ENCODE measurements around the gene SIGLEC10.
"Not testable (repeated sequence)": the region's sequence is repeated elsewhere in the genome, so short reads cannot be mapped to it uniquely, and the experiment has no call there.

The SIGLEC10 gene, protein sequence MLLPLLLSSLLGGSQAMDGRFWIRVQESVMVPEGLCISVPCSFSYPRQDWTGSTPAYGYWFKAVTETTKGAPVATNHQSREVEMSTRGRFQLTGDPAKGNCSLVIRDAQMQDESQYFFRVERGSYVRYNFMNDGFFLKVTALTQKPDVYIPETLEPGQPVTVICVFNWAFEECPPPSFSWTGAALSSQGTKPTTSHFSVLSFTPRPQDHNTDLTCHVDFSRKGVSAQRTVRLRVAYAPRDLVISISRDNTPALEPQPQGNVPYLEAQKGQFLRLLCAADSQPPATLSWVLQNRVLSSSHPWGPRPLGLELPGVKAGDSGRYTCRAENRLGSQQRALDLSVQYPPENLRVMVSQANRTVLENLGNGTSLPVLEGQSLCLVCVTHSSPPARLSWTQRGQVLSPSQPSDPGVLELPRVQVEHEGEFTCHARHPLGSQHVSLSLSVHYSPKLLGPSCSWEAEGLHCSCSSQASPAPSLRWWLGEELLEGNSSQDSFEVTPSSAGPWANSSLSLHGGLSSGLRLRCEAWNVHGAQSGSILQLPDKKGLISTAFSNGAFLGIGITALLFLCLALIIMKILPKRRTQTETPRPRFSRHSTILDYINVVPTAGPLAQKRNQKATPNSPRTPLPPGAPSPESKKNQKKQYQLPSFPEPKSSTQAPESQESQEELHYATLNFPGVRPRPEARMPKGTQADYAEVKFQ

GRCh38 chr19:51417107-51417809 lies at the start of gene SIGLEC10:
Gene SIGLEC10, minus strand, starts transcription at chr19:51417642. Its CDS starts 61 bp downstream, at chr19:51417581.
- Mint-ChIP-seq H3K27ac (no peak within 1 kb of the TSS), H3K4me3 (no peak within 1 kb of the TSS)

DNA sequence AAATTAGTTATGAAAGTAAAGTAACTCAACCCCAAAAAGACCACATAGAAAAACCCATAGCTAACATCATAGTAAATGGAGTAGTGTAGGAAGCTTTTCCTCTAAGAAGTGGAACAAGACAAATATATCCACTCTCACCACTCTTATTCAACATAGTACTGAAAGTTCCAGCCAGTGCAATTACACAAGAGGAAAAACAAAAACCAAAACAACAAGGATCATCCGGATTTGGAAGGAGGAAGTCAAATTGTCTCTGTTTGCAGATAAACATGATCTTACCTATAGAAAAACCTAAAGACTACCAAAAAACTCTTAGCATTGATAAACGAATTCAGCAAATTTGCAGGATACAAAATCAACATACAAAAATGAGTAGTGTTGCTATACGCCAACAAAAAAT lies 49.3 kb upstream of the SIGLEC10 start:
- H3K4me3 Mint-ChIP-seq = no peak overlapping the region
- no peak overlapping the region for H3K27ac Mint-ChIP-seq
- H3K9me3 Mint-ChIP-seq = no peaks in the 10 kb centered on the region
- peaks cover 3% of the 10 kb centered on the region for H3K36me3 Mint-ChIP-seq (ENCODE audit: low read depth)
- peaks cover 61% of the 10 kb centered on the region for H3K27me3 Mint-ChIP-seq (ENCODE audit: low read depth)
- peaks cover 16% of the 10 kb centered on the region for H3K4me1 Mint-ChIP-seq (ENCODE audit: low read depth)

More at GRCh38 chr19:51417107-51417809, at the start of gene SIGLEC10:
- H3K27me3 Mint-ChIP-seq (ENCODE audit: low read depth) = peaks cover 18% of the 10 kb centered on the region
- H3K36me3 Mint-ChIP-seq (ENCODE audit: low read depth) = no peaks in the 10 kb centered on the region
- H3K4me1 Mint-ChIP-seq (ENCODE audit: low read depth) = peaks cover 5% of the 10 kb centered on the region
- no peaks in the 10 kb centered on the region for H3K9me3 Mint-ChIP-seq

DNA sequence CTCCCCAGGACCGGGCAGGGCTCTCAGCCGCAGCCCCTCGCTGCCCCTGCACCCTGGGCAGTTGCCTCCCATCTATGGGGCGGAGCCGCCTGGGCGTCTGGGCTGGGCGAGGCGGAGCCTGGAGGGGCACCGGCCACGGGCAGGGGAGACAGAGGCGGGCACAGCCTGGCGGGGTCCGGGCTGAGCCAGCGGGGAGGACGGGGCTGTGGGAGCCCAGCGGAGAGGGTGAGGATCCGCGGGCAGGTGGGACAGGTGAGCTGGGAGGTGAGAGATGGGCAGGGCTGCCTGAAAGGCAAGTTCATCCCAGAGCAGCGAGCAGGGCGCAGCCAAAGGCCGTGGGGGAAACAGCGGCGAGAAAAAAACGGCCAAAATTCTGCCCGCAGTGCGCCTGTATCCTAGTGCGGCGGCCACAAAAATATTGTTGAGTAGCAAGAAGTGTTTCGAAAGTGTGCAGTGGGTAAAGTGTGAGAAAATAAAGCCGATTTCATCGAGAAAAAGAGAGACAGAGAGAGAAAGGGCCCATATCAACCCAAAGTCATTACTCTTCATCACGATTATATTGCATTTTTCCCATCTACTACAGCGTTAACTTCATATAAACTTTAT lies 46.6 kb upstream of the SIGLEC10 start:
- peaks cover 66% of the 10 kb centered on the region for H3K27me3 Mint-ChIP-seq (ENCODE audit: low read depth)
- H3K4me3 Mint-ChIP-seq; H3K27ac Mint-ChIP-seq; H3K36me3 Mint-ChIP-seq (ENCODE audit: low read depth); H3K9me3 Mint-ChIP-seq: not testable (repeated sequence)
- peaks cover 16% of the 10 kb centered on the region for H3K4me1 Mint-ChIP-seq (ENCODE audit: low read depth)

DNA sequence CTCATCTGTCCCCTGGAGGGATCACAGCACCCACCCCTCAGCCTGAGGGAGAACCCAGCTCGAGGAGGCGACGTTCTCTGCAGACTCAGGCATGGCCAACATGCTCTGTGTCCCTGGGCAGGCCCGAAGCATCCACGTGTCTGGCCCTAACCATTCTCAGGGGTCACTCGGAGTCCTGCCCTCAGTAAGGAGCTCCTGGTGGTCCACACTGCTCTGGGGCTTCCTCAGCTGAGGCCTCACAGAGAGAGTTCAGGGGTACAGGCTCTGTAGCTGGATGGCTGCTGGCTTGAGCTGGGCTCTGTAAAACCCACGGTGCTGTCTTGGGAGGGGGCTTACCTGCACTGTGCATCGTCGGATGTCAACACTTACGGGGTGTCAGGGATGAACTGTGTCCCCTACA lies 45.2 kb upstream of the SIGLEC10 start:
- Mint-ChIP-seq H3K4me3 (no peak overlapping the region), H3K4me1 (ENCODE audit: low read depth) (peaks cover 4% of the 10 kb centered on the region), H3K27ac (no peak overlapping the region), H3K27me3 (ENCODE audit: low read depth) (peaks cover 52% of the 10 kb centered on the region), H3K36me3 (ENCODE audit: low read depth) (no peaks in the 10 kb centered on the region), H3K9me3 (no peaks in the 10 kb centered on the region)

DNA sequence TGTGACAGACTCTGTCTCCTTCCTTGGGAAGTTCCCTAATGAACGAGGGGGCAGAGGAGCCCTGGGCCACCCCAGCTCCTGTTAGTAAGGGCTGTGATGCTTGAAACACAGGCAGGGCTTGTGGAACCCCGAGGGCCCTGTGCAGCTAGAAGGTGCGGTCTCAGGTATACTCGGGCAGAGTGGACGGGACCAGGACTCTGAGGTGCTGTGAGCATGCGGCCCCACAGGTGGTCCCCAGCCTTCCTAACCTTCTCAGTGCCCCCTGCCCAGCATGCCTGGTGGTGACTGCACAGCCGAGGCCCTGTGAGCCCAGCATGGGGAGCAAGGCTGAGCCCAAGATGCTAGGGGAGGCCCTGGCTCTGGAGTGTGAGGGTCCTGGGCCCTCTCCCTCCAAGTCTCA lies 44.8 kb upstream of the SIGLEC10 start:
- Mint-ChIP-seq H3K36me3 (ENCODE audit: low read depth) (no peaks in the 10 kb centered on the region), H3K4me1 (ENCODE audit: low read depth) (peaks cover 1% of the 10 kb centered on the region), H3K27ac (no peak overlapping the region), H3K9me3 (no peaks in the 10 kb centered on the region), H3K27me3 (ENCODE audit: low read depth) (peaks cover 48% of the 10 kb centered on the region), H3K4me3 (no peak overlapping the region)

DNA sequence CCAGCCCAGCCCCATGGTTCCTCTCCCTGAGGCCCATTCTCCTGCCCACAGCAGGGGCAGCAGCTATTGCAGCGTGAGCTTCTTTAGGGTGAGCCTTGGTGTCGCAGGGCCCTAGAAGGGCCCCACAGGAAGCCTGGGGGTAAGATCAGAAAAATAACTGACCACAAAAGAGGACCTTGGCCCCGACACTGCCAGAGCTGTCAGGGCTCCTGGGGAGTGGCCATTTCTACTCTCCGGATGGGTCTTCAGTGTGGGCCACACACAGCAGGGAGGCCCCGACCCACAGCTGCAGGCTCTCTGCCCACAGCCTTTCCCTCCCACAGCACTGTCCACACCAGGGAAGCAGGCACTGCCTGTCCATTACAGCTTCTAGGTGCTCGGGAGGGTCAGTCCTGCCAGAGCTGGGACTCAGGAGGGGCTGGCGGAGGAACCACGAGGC lies 44.3 kb upstream of the SIGLEC10 start:
- H3K36me3 Mint-ChIP-seq (ENCODE audit: low read depth) = no peaks in the 10 kb centered on the region
- H3K4me1 Mint-ChIP-seq (ENCODE audit: low read depth) = peaks cover 1% of the 10 kb centered on the region
- no peaks in the 10 kb centered on the region for H3K9me3 Mint-ChIP-seq
- H3K27ac Mint-ChIP-seq = no peak overlapping the region
- H3K27me3 Mint-ChIP-seq (ENCODE audit: low read depth) = peaks cover 43% of the 10 kb centered on the region
- H3K4me3 Mint-ChIP-seq = no peak overlapping the region

DNA sequence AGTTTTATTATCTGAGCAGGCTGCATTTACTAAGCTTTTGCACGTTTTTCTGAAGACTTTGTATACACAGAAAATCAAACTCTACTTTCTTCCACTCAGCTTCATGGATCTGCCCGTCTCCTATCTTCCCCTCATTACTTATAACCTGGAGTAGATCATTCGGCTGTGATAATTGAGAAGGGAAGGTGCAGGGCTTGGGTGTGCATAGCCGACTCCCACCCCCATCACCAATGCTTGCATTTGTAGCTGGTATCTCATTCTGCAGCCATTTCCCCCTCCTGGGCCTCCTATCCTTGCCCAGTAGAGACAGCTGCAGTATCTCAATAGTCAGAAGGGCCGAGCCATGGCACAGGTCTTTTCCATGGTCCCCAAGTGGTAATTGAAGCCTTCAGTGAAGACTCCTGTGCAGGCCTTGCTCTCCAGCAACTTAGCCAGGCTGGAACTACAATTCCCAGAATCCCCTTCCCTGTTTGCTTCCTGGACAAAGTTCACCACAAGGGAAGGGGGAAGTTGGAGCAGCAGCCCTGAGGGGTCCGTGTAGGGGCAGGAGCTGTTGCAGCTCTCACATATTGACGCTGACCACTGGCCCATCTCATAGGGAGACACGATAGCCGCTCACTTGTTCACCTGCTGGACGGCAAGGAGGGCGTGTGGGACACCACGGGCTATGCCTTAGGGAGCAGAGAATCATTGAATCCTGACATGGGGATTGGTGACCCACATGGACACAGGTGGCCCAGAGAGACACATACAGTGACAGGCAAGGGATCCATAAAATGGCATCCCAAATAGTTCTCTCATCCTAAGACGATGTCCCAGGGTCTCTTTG lies 42.9 kb upstream of the SIGLEC10 start:
- Mint-ChIP-seq H3K27ac (no peak overlapping the region), H3K27me3 (ENCODE audit: low read depth) (peaks cover 31% of the 10 kb centered on the region), H3K4me1 (ENCODE audit: low read depth) (peaks cover 1% of the 10 kb centered on the region), H3K36me3 (ENCODE audit: low read depth) (no peaks in the 10 kb centered on the region), H3K9me3 (no peaks in the 10 kb centered on the region), H3K4me3 (no peak overlapping the region)

DNA sequence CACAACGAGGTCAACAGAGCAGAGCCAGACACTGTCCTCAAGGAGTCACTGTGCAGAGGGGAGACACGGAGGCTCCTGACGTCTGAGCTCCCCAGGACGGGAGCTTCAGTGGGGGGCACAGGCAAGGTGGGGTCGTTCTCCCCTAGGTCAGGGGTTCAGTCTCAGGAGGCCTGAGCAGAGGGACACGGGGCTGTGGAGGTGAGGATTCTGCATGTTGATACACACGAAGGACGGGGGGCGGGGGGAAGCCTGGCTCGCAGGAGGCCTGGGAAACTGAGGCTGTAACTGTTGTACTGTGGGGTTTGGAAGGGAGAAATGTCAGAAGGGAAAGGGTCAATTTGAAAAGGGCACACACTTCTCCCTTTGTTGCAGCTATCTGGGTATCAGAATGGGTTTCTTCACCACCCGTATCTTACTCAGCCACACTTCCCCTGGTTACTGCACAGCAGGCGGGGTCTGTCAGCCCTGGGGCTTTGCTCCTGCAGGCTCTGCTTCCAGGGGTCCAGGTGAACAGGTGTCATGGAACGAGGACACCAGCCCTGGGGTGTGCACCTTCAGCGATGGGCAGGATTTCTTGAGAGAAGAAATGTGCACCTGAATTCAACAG lies 41.6 kb upstream of the SIGLEC10 start:
- no peak overlapping the region for H3K4me3 Mint-ChIP-seq
- no peaks in the 10 kb centered on the region for H3K9me3 Mint-ChIP-seq
- H3K27ac Mint-ChIP-seq = no peak overlapping the region
- H3K36me3 Mint-ChIP-seq (ENCODE audit: low read depth) = no peaks in the 10 kb centered on the region
- no peaks in the 10 kb centered on the region for H3K4me1 Mint-ChIP-seq (ENCODE audit: low read depth)
- peaks cover 19% of the 10 kb centered on the region for H3K27me3 Mint-ChIP-seq (ENCODE audit: low read depth)

GRCh38 chr19:51458051-51458645 lies 40.7 kb upstream of the SIGLEC10 start, which contains the start of gene SIGLEC8:
Gene SIGLEC8, minus strand, starts transcription at chr19:51458454. Its CDS starts 67 bp downstream, at chr19:51458387.
- Mint-ChIP-seq H3K9me3 (no peaks in the 10 kb centered on the region), H3K36me3 (ENCODE audit: low read depth) (no peaks in the 10 kb centered on the region), H3K27ac (no peak within 1 kb of the TSS), H3K4me1 (ENCODE audit: low read depth) (no peaks in the 10 kb centered on the region), H3K4me3 (no peak within 1 kb of the TSS), H3K27me3 (ENCODE audit: low read depth) (peaks cover 20% of the 10 kb centered on the region)

- no peak overlapping the region for H3K27ac Mint-ChIP-seq
- peaks cover under 1% of the 10 kb centered on the region for H3K9me3 Mint-ChIP-seq
- no peak overlapping the region for H3K4me3 Mint-ChIP-seq
- H3K36me3 Mint-ChIP-seq (ENCODE audit: low read depth) = no peaks in the 10 kb centered on the region
- H3K27me3 Mint-ChIP-seq (ENCODE audit: low read depth) = peaks cover 14% of the 10 kb centered on the region
- H3K4me1 Mint-ChIP-seq (ENCODE audit: low read depth) = no peaks in the 10 kb centered on the region
Measured at GRCh38 chr19:51457351-51458013, 40.0 kb upstream of the SIGLEC10 start.

GRCh38 chr19:51456541-51457290 lies 39.3 kb upstream of the SIGLEC10 start:
- no peaks in the 10 kb centered on the region for H3K36me3 Mint-ChIP-seq (ENCODE audit: low read depth)
- H3K9me3 Mint-ChIP-seq = peaks cover 7% of the 10 kb centered on the region
- H3K4me1 Mint-ChIP-seq (ENCODE audit: low read depth) = no peaks in the 10 kb centered on the region
- H3K27ac Mint-ChIP-seq = no peak overlapping the region
- no peak overlapping the region for H3K4me3 Mint-ChIP-seq
- peaks cover 17% of the 10 kb centered on the region for H3K27me3 Mint-ChIP-seq (ENCODE audit: low read depth)

DNA sequence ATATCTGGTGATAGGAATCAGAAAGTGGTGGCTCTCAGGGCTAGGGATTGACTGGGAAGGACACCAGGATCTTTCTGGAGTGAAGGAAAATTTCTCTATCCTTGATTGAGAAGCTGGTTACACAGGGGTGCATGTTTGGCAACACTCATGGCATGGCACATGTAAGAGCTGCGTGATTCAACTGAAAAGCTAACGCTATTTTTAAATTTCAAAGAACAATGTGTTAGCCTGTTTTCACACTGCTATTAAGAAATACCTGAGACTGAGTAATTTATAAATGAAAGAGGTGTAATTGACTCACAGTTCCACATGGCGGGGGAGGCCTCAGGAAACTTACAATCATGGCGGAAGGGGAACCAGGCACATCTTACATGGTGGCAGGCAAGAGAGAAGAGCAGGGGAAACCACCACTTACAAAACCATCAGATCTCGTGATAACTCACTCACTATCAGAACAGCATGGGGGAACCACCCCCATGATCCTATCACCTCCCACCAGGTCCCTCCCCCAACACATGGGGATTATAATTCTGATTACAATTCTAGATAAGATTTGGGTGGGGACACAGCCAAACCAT lies 33.4 kb upstream of the SIGLEC10 start:
- Mint-ChIP-seq H3K9me3 (peaks cover 40% of the 10 kb centered on the region), H3K4me1 (ENCODE audit: low read depth) (peaks cover 19% of the 10 kb centered on the region), H3K27me3 (ENCODE audit: low read depth) (peaks cover 42% of the 10 kb centered on the region), H3K4me3 (no peak overlapping the region), H3K27ac (no peak overlapping the region), H3K36me3 (ENCODE audit: low read depth) (peaks cover 7% of the 10 kb centered on the region)

All from T-helper 1 cell treated with Interleukin-12 subunit alpha and Interleukin-12 subunit beta and Interleukin-4 antibody, amounts not matched to agents 30 μg/mL and 1 μg/mL, for 36 hours (primary cell).